ENCODE results near the gene PRDM16. TPM values are rescaled to one million over a fixed set of nuclear protein-coding genes. Genes with fewer than 3 reads are reported as not detected.

Gene PRDM16
- polyA plus RNA-seq, 1 donor (not counting 4 experiments of a cell fraction or from before 2014, with no cell fraction given), result 0.05 TPM

GRCh38 chr1:3478187-3478586 is 409.2 kb downstream of the PRDM16 start:
- DNase-seq (ENCODE audit: low read depth, low spot score) (no peak), FAIRE-seq (no peak)
- TF ChIP-seq CTCF (optimal IDR thresholded peaks at IDR 0.05 in 1 of 3, IDR thresholded peaks at IDR 0.05 in 1 of 3, conservative IDR thresholded peaks at IDR 0.05 in 1 of 3; ENCODE audit: extremely low read depth in 1 of 3, insufficient read depth in 2 of 3, low read length in 3 of 3) (no peak), EZH2 (IDR thresholded peaks at IDR 0.05; ENCODE audit: low read length) (no peak)
- H2AFZ ChIP-seq (ENCODE audit: control insufficient read depth, low read length), result no peak overlapping the region
- H3K9me3 ChIP-seq (ENCODE audit: control insufficient read depth, low read depth, low read length), result no peaks in the 10 kb centered on the region
- no peaks in the 10 kb centered on the region for H3K9me1 ChIP-seq (ENCODE audit: control insufficient read depth, extremely low read depth, insufficient read depth, low read length)
- no peaks in the 10 kb centered on the region for H3K79me2 ChIP-seq (ENCODE audit: control insufficient read depth, insufficient read depth, low read length)
- H3K4me2 ChIP-seq (ENCODE audit: control insufficient read depth, extremely low read depth, insufficient read depth, low read depth, low read length), result no peak overlapping the region
- H4K20me1 ChIP-seq (ENCODE audit: control insufficient read depth, extremely low read depth, insufficient read depth, low read length), result no peaks in the 10 kb centered on the region
- no peak overlapping the region for H3K4me3 ChIP-seq (ENCODE audit: control insufficient read depth in 2 of 3, extremely low read depth in 1 of 3, insufficient read depth in 2 of 3, low read depth in 1 of 3, low read length in 3 of 3)
- no peak overlapping the region for H3K9ac ChIP-seq (ENCODE audit: control insufficient read depth, extremely low read depth, insufficient read depth, low read length)
- peaks cover 0 to 13% of the 10 kb centered on the region in 2 experiments for H3K36me3 ChIP-seq (ENCODE audit: control insufficient read depth in 2 of 2, extremely low read depth in 1 of 2, insufficient read depth in 2 of 2, low read length in 2 of 2)
- H3K27ac ChIP-seq (ENCODE audit: control insufficient read depth, insufficient read depth, low read length), result no peak overlapping the region
- dilution Hi-C loops (cut with MboI; ENCODE audit: extremely low pct_ligation_motif_present, low sequenced_read_pairs), result no loop called here
- H3K4me1 ChIP-seq (ENCODE audit: control insufficient read depth, extremely low read depth, insufficient read depth, low read length), result peaks cover 26% of the 10 kb centered on the region
- no peaks in the 10 kb centered on the region for H3K27me3 ChIP-seq (ENCODE audit: control insufficient read depth, extremely low read depth, insufficient read depth, low read length)

GRCh38 chr1:3479511-3480368 is 410.7 kb downstream of the PRDM16 start:
- Histone ChIP-seq H3K79me2 (ENCODE audit: control insufficient read depth, insufficient read depth, low read length) (no peaks in the 10 kb centered on the region), H3K36me3 (ENCODE audit: control insufficient read depth in 2 of 2, extremely low read depth in 1 of 2, insufficient read depth in 2 of 2, low read length in 2 of 2) (peaks cover 0 to 11% of the 10 kb centered on the region in 2 experiments), H3K4me3 (ENCODE audit: control insufficient read depth in 2 of 3, extremely low read depth in 1 of 3, insufficient read depth in 2 of 3, low read depth in 1 of 3, low read length in 3 of 3) (no peak overlapping the region), H3K9me1 (ENCODE audit: control insufficient read depth, extremely low read depth, insufficient read depth, low read length) (no peaks in the 10 kb centered on the region), H3K4me1 (ENCODE audit: control insufficient read depth, extremely low read depth, insufficient read depth, low read length) (peaks cover 16% of the 10 kb centered on the region), H3K4me2 (ENCODE audit: control insufficient read depth, extremely low read depth, insufficient read depth, low read depth, low read length) (no peak overlapping the region), H4K20me1 (ENCODE audit: control insufficient read depth, extremely low read depth, insufficient read depth, low read length) (no peaks in the 10 kb centered on the region), H3K27ac (ENCODE audit: control insufficient read depth, insufficient read depth, low read length) (no peak overlapping the region), H2AFZ (ENCODE audit: control insufficient read depth, low read length) (no peak overlapping the region), H3K9me3 (ENCODE audit: control insufficient read depth, low read depth, low read length) (no peaks in the 10 kb centered on the region), H3K27me3 (ENCODE audit: control insufficient read depth, extremely low read depth, insufficient read depth, low read length) (no peaks in the 10 kb centered on the region), H3K9ac (ENCODE audit: control insufficient read depth, extremely low read depth, insufficient read depth, low read length) (no peak overlapping the region)
- DNase-seq (ENCODE audit: low read depth, low spot score) (no peak), FAIRE-seq (no peak)
- dilution Hi-C loops (cut with MboI; ENCODE audit: extremely low pct_ligation_motif_present, low sequenced_read_pairs), result no loop called here
- TF ChIP-seq CTCF (optimal IDR thresholded peaks at IDR 0.05 in 1 of 3, IDR thresholded peaks at IDR 0.05 in 1 of 3, conservative IDR thresholded peaks at IDR 0.05 in 1 of 3; ENCODE audit: extremely low read depth in 1 of 3, insufficient read depth in 2 of 3, low read length in 3 of 3) (no peak), EZH2 (IDR thresholded peaks at IDR 0.05; ENCODE audit: low read length) (no peak)
